ENCODE measurements around the gene STK32C.

GRCh38 chr10:132233501-132234085 lies 74.2 kb downstream of the STK32C start:
- TF ChIP-seq CTCF (IDR thresholded peaks at IDR 0.05) = no peak
- no peak for TF ChIP-seq POLR2A (IDR thresholded peaks at IDR 0.05)
- TF ChIP-seq POLR2AphosphoS5 (IDR thresholded peaks at IDR 0.05) = no peak
- no peak for TF ChIP-seq EP300 (IDR thresholded peaks at IDR 0.05)

Data from upper lobe of left lung (tissue), 4 donors.